BLaER1 (cell line): ENCODE measurements around the gene FEM1B.

Experiments
- H3K27ac ChIP-seq: shearing (Covaris generic); formaldehyde crosslinking; 2 replicates; pipeline ENCODE4 v1.8.1; 2022
- H3K27me3 ChIP-seq: shearing (Covaris generic); formaldehyde crosslinking; 2 replicates; pipeline ENCODE4 v1.8.1; 2022
- H3K36me3 ChIP-seq: shearing (Covaris generic); formaldehyde crosslinking; 2 replicates; pipeline ENCODE4 v1.8.1; 2022
- H3K4me1 ChIP-seq: shearing (Covaris generic); formaldehyde crosslinking; 2 replicates; pipeline ENCODE4 v1.8.1; 2022
- H3K4me2 ChIP-seq: shearing (Covaris generic); formaldehyde crosslinking; 2 replicates; pipeline ENCODE4 v1.8.1; 2022
- H3K4me3 ChIP-seq: shearing (Covaris generic); formaldehyde crosslinking; 2 replicates; pipeline ENCODE4 v1.8.1; 2022
- H3K9ac ChIP-seq: shearing (Covaris generic); formaldehyde crosslinking; 2 replicates; pipeline ENCODE4 v1.8.1; 2022
- H3K9me3 ChIP-seq: shearing (Covaris generic); formaldehyde crosslinking; 2 replicates; pipeline ENCODE4 v1.8.1; 2022
- H4K20me1 ChIP-seq: shearing (Covaris generic); formaldehyde crosslinking; 2 replicates; pipeline ENCODE4 v1.8.1; 2022
- Cebpa-rat ChIP-seq: shearing (Covaris generic); IDR thresholded peaks from 2 replicates; pipeline ENCODE4 v1.8.1; 2022

The FEM1B gene

DNA sequence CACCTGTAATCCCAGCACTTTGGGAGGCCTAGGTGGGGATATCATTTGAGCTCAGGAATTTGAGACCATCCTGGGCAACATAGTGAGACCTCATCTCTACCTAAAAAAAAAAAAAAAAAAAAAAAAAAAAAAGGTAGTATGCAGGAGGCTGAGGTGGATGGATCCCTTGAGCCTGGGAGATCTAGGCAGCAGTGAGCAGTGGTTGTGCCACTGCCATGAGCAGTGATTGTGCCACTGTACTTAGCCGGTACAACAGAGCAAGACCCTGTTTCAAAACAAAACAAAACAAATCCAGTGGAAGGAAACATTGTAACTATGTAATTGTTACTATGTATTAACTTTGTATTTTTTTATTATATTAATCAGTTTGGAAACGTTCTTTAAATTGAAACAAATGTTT is 5.9 kb downstream of the FEM1B start:
- H3K27ac ChIP-seq = no peak overlapping the region
- peaks cover 42% of the 10 kb centered on the region for H3K36me3 ChIP-seq
- H3K9ac ChIP-seq = no peak overlapping the region
- H3K4me3 ChIP-seq = no peak overlapping the region
- peaks cover 34% of the 10 kb centered on the region for H3K4me1 ChIP-seq
- peaks cover 98% of the 10 kb centered on the region for H4K20me1 ChIP-seq
- no peak overlapping the region for H3K4me2 ChIP-seq
- TF ChIP-seq Cebpa-rat = no peak
- peaks cover 12% of the 10 kb centered on the region for H3K9me3 ChIP-seq
- no peaks in the 10 kb centered on the region for H3K27me3 ChIP-seq

DNA sequence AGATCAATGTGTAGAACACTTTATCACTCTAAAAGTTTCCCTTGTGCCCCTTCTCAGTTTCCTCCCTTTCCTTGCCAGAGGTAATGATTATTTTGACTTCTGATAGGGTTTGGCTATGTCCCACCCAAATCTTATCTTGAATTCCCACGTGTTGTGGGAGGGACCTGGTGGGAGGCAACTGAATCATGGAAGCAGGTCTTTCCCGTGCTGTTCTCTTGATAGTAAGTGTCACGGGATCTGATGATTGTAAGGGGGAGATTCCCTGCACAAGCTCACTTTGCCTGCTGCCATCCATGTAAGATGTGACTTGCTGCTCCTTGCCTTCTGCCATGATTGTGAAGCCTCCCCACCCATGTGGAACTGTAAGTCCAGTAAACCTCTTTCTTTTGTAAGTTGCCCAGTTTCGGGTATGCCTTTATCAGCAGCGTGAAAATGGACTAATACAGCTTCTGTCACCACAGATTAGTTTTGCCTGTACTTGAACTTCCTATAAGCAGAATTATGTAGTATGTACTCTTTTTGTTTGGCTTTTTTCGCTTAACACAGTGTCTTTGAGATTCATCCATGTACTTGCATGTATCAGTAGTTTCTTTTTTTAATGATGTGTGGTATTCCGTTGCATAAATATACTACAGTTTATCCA is 7.2 kb downstream of the FEM1B start:
- peaks cover 27% of the 10 kb centered on the region for H3K4me1 ChIP-seq
- no peak overlapping the region for H3K27ac ChIP-seq
- no peak overlapping the region for H3K9ac ChIP-seq
- peaks cover 12% of the 10 kb centered on the region for H3K9me3 ChIP-seq
- H4K20me1 ChIP-seq = peaks cover 98% of the 10 kb centered on the region
- peaks cover 52% of the 10 kb centered on the region for H3K36me3 ChIP-seq
- TF ChIP-seq Cebpa-rat = no peak
- H3K4me3 ChIP-seq = no peak overlapping the region
- H3K4me2 ChIP-seq = no peak overlapping the region
- no peaks in the 10 kb centered on the region for H3K27me3 ChIP-seq

DNA sequence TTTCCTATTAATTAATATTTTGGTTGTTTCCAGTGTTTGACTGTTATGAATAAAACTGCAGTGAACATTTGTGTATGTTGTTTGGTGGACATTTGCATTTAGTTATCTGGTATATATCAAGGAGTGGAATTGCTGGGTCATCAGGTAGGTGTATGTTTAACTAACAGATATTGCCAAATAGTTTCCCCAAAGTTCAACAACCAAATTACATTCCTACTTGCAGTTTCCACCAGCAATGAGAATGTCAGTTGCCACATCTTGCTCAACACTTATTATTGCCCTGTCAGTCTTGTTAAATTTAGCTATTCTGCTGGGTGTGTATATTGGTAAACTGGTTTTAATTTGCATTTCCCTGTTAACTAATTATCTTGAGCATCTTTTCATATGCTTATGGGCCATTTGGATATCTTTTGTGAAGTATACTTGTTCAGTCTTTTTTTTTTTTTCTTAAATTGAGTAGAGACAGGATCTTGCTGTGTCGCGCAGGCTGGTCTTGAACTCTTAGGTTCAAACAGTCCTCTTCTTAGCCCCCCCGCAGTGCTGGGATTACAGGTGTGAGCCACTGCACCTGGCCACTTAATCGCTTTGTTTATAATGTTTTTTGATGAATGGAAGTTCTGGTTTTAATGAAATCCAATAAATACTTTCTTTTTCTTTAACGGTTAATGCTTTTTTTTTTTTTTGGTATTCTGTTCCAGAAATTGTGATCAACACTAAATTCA is 7.9 kb downstream of the FEM1B start:
- TF ChIP-seq Cebpa-rat = no peak
- Histone ChIP-seq H3K27me3 (no peaks in the 10 kb centered on the region), H3K4me3 (no peak overlapping the region), H3K36me3 (peaks cover 55% of the 10 kb centered on the region), H3K27ac (no peak overlapping the region), H3K4me2 (no peak overlapping the region), H3K9me3 (peaks cover 12% of the 10 kb centered on the region), H3K9ac (no peak overlapping the region), H4K20me1 (peaks cover 98% of the 10 kb centered on the region), H3K4me1 (peaks cover 20% of the 10 kb centered on the region)

- Histone ChIP-seq H3K4me1 (peaks cover 11% of the 10 kb centered on the region), H4K20me1 (peaks cover 98% of the 10 kb centered on the region), H3K9me3 (peaks cover 12% of the 10 kb centered on the region), H3K4me3 (no peak overlapping the region), H3K27me3 (no peaks in the 10 kb centered on the region), H3K36me3 (peaks cover 62% of the 10 kb centered on the region), H3K27ac (no peak overlapping the region), H3K9ac (no peak overlapping the region), H3K4me2 (no peak overlapping the region)
- no peak for TF ChIP-seq Cebpa-rat
Observed at GRCh38 chr15:68286256-68286655, 8.7 kb downstream of the FEM1B start.

DNA sequence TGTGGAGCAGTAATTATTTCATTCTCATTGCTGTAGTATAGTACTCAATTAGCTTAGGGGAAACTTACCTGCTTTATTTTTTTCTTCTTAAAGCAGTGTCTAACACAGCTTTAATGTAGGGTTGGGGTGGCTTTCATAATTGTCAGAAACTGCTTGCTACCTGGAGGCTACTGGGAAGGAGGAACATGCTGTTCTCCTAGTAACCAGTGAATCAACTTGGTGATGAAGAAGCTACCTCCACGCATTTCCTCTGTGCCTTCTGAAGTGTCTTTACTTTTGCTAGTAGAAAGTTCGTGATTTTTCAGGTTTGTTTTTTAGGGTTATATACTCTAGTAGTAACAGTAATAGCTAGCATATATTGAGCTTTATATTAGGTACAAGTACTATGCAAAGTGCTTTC is 11.5 kb downstream of the FEM1B start:
- Histone ChIP-seq H4K20me1 (peaks cover 90% of the 10 kb centered on the region), H3K36me3 (peaks cover 65% of the 10 kb centered on the region), H3K4me3 (no peak overlapping the region), H3K27me3 (no peaks in the 10 kb centered on the region), H3K9me3 (peaks cover 9% of the 10 kb centered on the region), H3K4me2 (no peak overlapping the region), H3K27ac (no peak overlapping the region), H3K4me1 (no peaks in the 10 kb centered on the region), H3K9ac (no peak overlapping the region)
- no peak for TF ChIP-seq Cebpa-rat

DNA sequence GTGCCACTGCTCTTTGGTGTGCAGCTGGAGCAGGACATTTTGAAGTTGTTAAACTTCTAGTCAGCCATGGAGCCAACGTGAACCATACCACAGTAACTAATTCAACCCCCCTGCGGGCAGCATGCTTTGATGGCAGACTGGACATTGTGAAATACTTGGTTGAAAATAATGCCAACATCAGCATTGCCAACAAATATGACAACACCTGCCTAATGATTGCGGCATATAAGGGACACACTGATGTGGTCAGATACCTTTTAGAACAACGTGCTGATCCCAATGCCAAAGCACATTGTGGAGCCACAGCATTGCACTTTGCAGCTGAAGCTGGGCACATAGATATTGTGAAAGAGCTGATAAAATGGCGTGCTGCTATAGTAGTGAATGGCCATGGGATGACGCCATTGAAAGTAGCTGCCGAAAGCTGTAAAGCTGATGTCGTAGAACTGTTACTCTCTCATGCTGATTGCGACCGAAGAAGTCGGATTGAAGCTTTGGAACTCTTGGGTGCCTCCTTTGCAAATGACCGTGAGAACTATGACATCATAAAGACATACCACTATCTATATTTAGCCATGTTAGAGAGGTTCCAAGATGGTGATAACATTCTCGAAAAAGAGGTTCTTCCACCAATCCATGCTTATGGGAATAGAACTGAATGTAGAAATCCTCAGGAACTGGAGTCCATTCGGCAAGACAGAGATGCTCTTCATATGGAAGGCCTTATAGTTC is 12.2 kb downstream of the FEM1B start:
- Histone ChIP-seq H3K9me3 (peaks cover 3% of the 10 kb centered on the region), H3K4me2 (no peak overlapping the region), H3K27me3 (no peaks in the 10 kb centered on the region), H3K4me1 (no peaks in the 10 kb centered on the region), H3K36me3 (peaks cover 59% of the 10 kb centered on the region), H3K4me3 (no peak overlapping the region), H4K20me1 (peaks cover 87% of the 10 kb centered on the region), H3K27ac (no peak overlapping the region), H3K9ac (no peak overlapping the region)
- TF ChIP-seq Cebpa-rat = no peak

GRCh38 chr15:68290715-68291114 is 13.2 kb downstream of the FEM1B start:
- TF ChIP-seq Cebpa-rat = no peak
- H3K36me3 ChIP-seq = peaks cover 54% of the 10 kb centered on the region
- H3K4me1 ChIP-seq = no peaks in the 10 kb centered on the region

DNA sequence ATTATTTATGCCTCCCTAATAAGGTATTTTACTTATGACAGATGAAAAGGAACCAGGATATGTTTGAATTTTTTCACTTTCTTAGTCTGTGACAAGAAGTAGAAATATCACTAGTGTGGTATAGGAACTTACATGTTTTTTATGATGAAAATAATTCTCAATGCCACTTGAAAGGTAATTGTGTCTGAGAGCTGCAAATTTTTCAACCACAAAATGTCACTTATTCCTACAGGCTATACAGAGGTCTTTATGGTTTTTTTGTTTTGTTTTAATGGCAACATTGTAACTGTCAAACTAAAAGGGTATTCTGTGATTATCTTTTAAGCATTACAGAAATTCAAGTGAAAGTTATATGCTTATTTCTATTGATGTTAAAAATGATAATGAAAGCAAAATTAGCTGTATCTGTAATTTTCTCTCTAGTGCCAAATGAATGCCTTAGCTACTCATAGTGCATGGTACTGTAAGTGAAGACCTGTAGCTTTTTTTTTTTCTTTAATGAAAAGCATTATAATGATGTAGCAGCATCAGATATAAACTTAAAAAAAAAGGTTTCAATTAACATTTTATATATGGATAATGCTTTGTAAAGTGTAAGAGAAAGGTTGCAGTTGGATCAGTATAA is 14.7 kb downstream of the FEM1B start:
- H3K4me2 ChIP-seq = no peak overlapping the region
- no peaks in the 10 kb centered on the region for H3K4me1 ChIP-seq
- H3K36me3 ChIP-seq = peaks cover 55% of the 10 kb centered on the region
- H3K9me3 ChIP-seq = no peaks in the 10 kb centered on the region
- H3K27ac ChIP-seq = no peak overlapping the region
- no peak overlapping the region for H3K4me3 ChIP-seq
- TF ChIP-seq Cebpa-rat = no peak
- no peak overlapping the region for H3K9ac ChIP-seq
- no peaks in the 10 kb centered on the region for H3K27me3 ChIP-seq
- H4K20me1 ChIP-seq = peaks cover 71% of the 10 kb centered on the region

More at GRCh38 chr15:68290715-68291114, 13.2 kb downstream of the FEM1B start:
- H3K27me3 ChIP-seq = no peaks in the 10 kb centered on the region
- H4K20me1 ChIP-seq = peaks cover 87% of the 10 kb centered on the region
- H3K9ac ChIP-seq = no peak overlapping the region
- no peak overlapping the region for H3K27ac ChIP-seq
- no peak overlapping the region for H3K4me3 ChIP-seq
- no peak overlapping the region for H3K4me2 ChIP-seq
- no peaks in the 10 kb centered on the region for H3K9me3 ChIP-seq

DNA sequence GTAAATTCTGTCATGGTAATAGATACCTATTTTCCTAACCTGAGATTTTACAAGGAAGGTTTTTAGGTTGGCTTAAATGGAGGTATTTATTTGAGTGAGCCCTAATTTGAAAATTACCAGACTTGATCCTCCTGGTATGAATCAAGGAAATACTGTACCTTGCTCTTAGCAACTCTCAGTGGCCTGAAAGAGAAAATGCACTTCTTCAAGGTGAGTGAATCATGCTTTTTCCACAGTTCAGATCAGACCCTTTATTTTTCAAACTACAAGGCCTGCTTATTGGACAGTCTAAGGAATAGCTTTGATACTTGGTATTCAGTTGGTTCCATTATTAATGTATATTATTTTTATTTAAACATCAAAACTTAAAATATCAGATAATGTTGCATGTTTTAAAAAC is 15.4 kb downstream of the FEM1B start:
- peaks cover under 1% of the 10 kb centered on the region; the same call in 1 of the 2 replicates for H3K4me1 ChIP-seq
- H3K9me3 ChIP-seq = no peaks in the 10 kb centered on the region
- no peak overlapping the region for H3K4me2 ChIP-seq
- no peaks in the 10 kb centered on the region for H3K27me3 ChIP-seq
- peaks cover 64% of the 10 kb centered on the region for H4K20me1 ChIP-seq
- H3K27ac ChIP-seq = no peak overlapping the region
- no peak for TF ChIP-seq Cebpa-rat
- peaks cover 48% of the 10 kb centered on the region for H3K36me3 ChIP-seq
- no peak overlapping the region for H3K4me3 ChIP-seq
- no peak overlapping the region for H3K9ac ChIP-seq
